Hepatocyte (in vitro differentiated cells): ENCODE results near the gene ZNF207. TPM values are rescaled to one million over a fixed set of nuclear protein-coding genes. Genes with fewer than 3 reads are reported as not detected.

ENCODE experiments used
- DNase-seq: peaks from one replicate; pipeline ENCODE4 v3.0.0-alpha.2; 2016; ENCODE audit warnings: low spot score
- H2AFZ ChIP-seq: fragments of 200-600 bp; sonication (generic); 2 replicates; pipeline ENCODE4 v1.6.0; 2016; ENCODE audit warnings: antibody characterized with exemption, mild to moderate bottlenecking
- H3K27ac ChIP-seq: fragments of 200-600 bp; sonication (generic); 2 replicates; pipeline ENCODE4 v1.5.1; 2016; ENCODE audit warnings: mild to moderate bottlenecking
- H3K27me3 ChIP-seq: fragments of 200-600 bp; sonication (generic); 2 replicates; pipeline ENCODE4 v1.6.1; 2016
- H3K36me3 ChIP-seq: fragments of 200-600 bp; sonication (generic); replicated peaks from 2 replicates; pipeline ENCODE4 v1.5.1; 2016; ENCODE audit warnings: low read depth; ENCODE audit not compliant: insufficient read depth
- H3K4me1 ChIP-seq: fragments of 200-600 bp; sonication (generic); 2 replicates; pipeline ENCODE4 v1.5.1; 2016; ENCODE audit warnings: mild to moderate bottlenecking, moderate library complexity; ENCODE audit not compliant: insufficient read depth
- H3K4me2 ChIP-seq: fragments of 200-600 bp; sonication (generic); 2 replicates; pipeline ENCODE4 v1.6.0; 2016
- H3K4me3 ChIP-seq: fragments of 200-600 bp; sonication (generic); 2 replicates; pipeline ENCODE4 v1.5.1; 2016; ENCODE audit warnings: mild to moderate bottlenecking
- H3K79me2 ChIP-seq: fragments of 200-600 bp; sonication (generic); 2 replicates; pipeline ENCODE4 v1.6.0; 2017; ENCODE audit warnings: mild to moderate bottlenecking
- H3K9me2 ChIP-seq: fragments of 200-600 bp; sonication (generic); replicated peaks from 2 replicates; pipeline ENCODE4 v1.6.0; 2017; ENCODE audit warnings: mild to moderate bottlenecking; ENCODE audit not compliant: insufficient read depth
- H3K9me3 ChIP-seq: fragments of 200-600 bp; sonication (generic); 2 replicates; pipeline ENCODE4 v1.5.1; 2016; ENCODE audit warnings: low read depth, mild to moderate bottlenecking
- H4K20me1 ChIP-seq: fragments of 200-600 bp; sonication (generic); 2 replicates; pipeline ENCODE4 v1.6.0; 2016; ENCODE audit warnings: mild to moderate bottlenecking; ENCODE audit not compliant: insufficient read depth, poor library complexity, severe bottlenecking
- CTCF ChIP-seq: fragments of 200-600 bp; sonication (generic); IDR thresholded peaks from 2 replicates; pipeline ENCODE4 v1.5.1; 2016; ENCODE audit warnings: antibody characterized with exemption, mild to moderate bottlenecking; ENCODE audit not compliant: poor library complexity
- EZH2 ChIP-seq: fragments of 200-600 bp; sonication (generic); IDR thresholded peaks from 2 replicates; pipeline ENCODE4 v1.6.1; 2016; ENCODE audit warnings: antibody characterized with exemption, mild to moderate bottlenecking, borderline replicate concordance
- EZH2phosphoT487 ChIP-seq: fragments of 200-600 bp; sonication (generic); IDR thresholded peaks from one replicate; pipeline ENCODE4 v1.6.1; 2018; ENCODE audit warnings: antibody characterized with exemption, mild to moderate bottlenecking, low read depth, moderate library complexity; ENCODE audit not compliant: unreplicated experiment, severe bottlenecking
- WGBS: methylation state at CpG from one replicate; pipeline ENCODE4 v1.1.6; 2016; ENCODE audit warnings: low lambda C conversion rate; ENCODE audit errors: missing lambda C conversion rate; 5-methylcytosine and 5-hydroxymethylcytosine counted together
- polyA plus RNA-seq: library from polyadenylated mRNA; unstranded; fragments of >200 nt; fragmentation: Nextera tagmentation; extraction: Ambion mirVana; gene quantifications from 2 replicates; pipeline ENCODE4 v1.2.1, GENCODE V29; 2016
- total RNA-seq: library from RNA; depleted of rRNA; stranded (reverse); fragments of >200 nt; gene quantifications from 2 replicates; pipeline ENCODE4 v1.2.3, GENCODE V29; 2014

The ZNF207 gene
- total RNA-seq (138 and 161 TPM in 2 replicates), polyA plus RNA-seq (137 and 138 TPM in 2 replicates)

- 1% methylated on average over 47 of the region's 47 CpGs for WGBS
- H3K27me3 ChIP-seq, result no peaks in the 10 kb centered on the region
- H3K4me3 ChIP-seq, result peak within 1 kb of the TSS; percentile 69
- H3K36me3 ChIP-seq, result peaks cover 5% of the 10 kb centered on the region
- H3K4me1 ChIP-seq, result peaks cover 20% of the 10 kb centered on the region
- peak within 1 kb of the TSS; percentile 90 for H2AFZ ChIP-seq
- no peaks in the 10 kb centered on the region for H3K9me3 ChIP-seq
- DNase-seq, result peak; percentile 99
- no peaks in the 10 kb centered on the region for H3K9me2 ChIP-seq
- TF ChIP-seq CTCF (no peak), EZH2 (no peak), EZH2phosphoT487 (no peak)
- H3K4me2 ChIP-seq, result peak within 1 kb of the TSS; percentile 89
- H3K79me2 ChIP-seq, result peaks cover 57% of the 10 kb centered on the region
- peaks cover 43% of the 10 kb centered on the region for H4K20me1 ChIP-seq
- H3K27ac ChIP-seq, result peak within 1 kb of the TSS; percentile 99
Observed at GRCh38 chr17:32349854-32350665, at the start of gene ZNF207. Gene ZNF207, plus strand, starts transcription at chr17:32350157. Its CDS starts 129 bp downstream, at chr17:32350286.

GRCh38 chr17:32302037-32302436 lies 47.9 kb upstream of the ZNF207 start:
- no peaks in the 10 kb centered on the region for H3K36me3 ChIP-seq
- TF ChIP-seq EZH2phosphoT487, result no peak
- no peak for TF ChIP-seq EZH2
- no peak for TF ChIP-seq CTCF
- no peaks in the 10 kb centered on the region for H3K79me2 ChIP-seq
- H3K4me3 ChIP-seq, result no peak overlapping the region
- no peak overlapping the region for H2AFZ ChIP-seq
- WGBS, result 51% methylated on average over 4 of the region's 4 CpGs
- no peak overlapping the region for H3K4me2 ChIP-seq
- H3K27me3 ChIP-seq, result no peaks in the 10 kb centered on the region
- H4K20me1 ChIP-seq, result no peaks in the 10 kb centered on the region
- peak; percentile 24 for DNase-seq
- no peak overlapping the region for H3K27ac ChIP-seq
- no peaks in the 10 kb centered on the region for H3K9me3 ChIP-seq
- peaks cover 4% of the 10 kb centered on the region for H3K4me1 ChIP-seq
- no peaks in the 10 kb centered on the region for H3K9me2 ChIP-seq

GRCh38 chr17:32302860-32303649 lies 46.9 kb upstream of the ZNF207 start:
- Histone ChIP-seq H3K4me1 (peaks cover 4% of the 10 kb centered on the region), H3K4me3 (no peak overlapping the region), H2AFZ (no peak overlapping the region), H3K36me3 (no peaks in the 10 kb centered on the region), H3K4me2 (no peak overlapping the region), H3K27ac (no peak overlapping the region), H3K9me2 (no peaks in the 10 kb centered on the region), H3K79me2 (no peaks in the 10 kb centered on the region), H3K9me3 (no peaks in the 10 kb centered on the region), H4K20me1 (no peaks in the 10 kb centered on the region), H3K27me3 (no peaks in the 10 kb centered on the region)
- no peak for DNase-seq
- TF ChIP-seq CTCF, result no peak
- TF ChIP-seq EZH2, result no peak
- TF ChIP-seq EZH2phosphoT487, result no peak
- 64% methylated on average over 10 of the region's 10 CpGs for WGBS
